ENCODE measurements around the gene GPR157. TPM values are rescaled to one million over a fixed set of nuclear protein-coding genes. Genes with fewer than 3 reads are reported as not detected.
A peak's percentile ranks its signal among the peaks of the same experiment; 100 is the strongest.

Gene GPR157
- total and polyA plus RNA-seq, 10 of the 15 experiments (the other 5 are each of a cell fraction or from before 2014, with no cell fraction given) = 0.66 to 15.9 (median 3.1) TPM

- TF ChIP-seq, protein P1, sequence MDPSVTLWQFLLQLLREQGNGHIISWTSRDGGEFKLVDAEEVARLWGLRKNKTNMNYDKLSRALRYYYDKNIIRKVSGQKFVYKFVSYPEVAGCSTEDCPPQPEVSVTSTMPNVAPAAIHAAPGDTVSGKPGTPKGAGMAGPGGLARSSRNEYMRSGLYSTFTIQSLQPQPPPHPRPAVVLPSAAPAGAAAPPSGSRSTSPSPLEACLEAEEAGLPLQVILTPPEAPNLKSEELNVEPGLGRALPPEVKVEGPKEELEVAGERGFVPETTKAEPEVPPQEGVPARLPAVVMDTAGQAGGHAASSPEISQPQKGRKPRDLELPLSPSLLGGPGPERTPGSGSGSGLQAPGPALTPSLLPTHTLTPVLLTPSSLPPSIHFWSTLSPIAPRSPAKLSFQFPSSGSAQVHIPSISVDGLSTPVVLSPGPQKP (IDR thresholded peaks at IDR 0.05; ENCODE audit: low read depth, low read length) = no peak
- TF ChIP-seq RAD21 (IDR thresholded peaks at IDR 0.05; ENCODE audit: insufficient read depth, low read depth, low read length) (no peak), MAX (IDR thresholded peaks at IDR 0.05; ENCODE audit: low read depth, low read length) (no peak)
Observed at GRCh38 chr1:9133870-9134585, 5.1 kb upstream of the GPR157 start (continued).

DNA sequence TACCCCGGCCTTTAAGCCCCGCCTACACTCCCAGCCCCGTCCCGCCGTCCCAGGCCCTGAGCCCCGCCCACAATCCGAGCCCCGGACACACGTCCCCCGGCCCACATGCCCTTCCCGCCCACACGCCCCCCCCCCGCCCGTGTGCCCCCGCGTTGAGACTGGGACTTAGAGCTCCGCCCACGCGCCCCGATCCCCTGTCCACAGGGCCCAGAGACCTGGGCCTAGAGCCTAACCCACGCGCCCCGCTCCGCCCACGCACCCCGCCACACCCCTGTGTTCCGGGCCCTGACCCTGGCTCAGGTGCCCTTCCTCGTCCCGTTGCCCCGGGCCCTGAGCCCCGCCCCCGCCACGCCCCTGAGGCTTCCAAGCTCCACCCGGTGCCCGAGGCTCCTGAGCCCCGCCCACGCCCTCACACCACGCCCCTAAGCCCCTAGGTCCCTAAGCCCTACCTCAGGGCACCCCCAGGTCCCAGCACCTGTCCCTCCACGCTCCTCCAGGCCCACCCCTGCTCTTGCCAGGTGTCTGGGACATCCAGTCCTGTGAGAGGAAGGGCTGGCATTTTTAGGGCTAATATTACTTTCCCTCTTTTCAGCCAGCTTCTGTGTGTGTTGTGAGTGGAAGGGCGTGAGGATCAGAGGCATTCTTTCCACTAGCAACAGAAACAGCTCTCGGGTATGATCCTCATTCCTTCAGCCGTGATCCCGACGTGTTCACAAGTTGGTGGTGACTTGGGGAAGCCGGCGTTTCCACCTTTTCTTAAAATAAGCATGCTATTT, 552 bp upstream of the GPR157 start:
- Histone ChIP-seq H3K36me3 (ENCODE audit: control insufficient read depth in 2 of 2, insufficient read depth in 2 of 2, low read length in 1 of 2) (no peaks in the 10 kb centered on the region), H3K9me3 (replicated peaks; ENCODE audit: control insufficient read depth, insufficient read depth, low read length) (no peaks in the 10 kb centered on the region; the same call in 2 of the 3 replicates), H2AFZ (ENCODE audit: control insufficient read depth, low read depth, low read length) (peak overlapping the region; percentile 92), H3K4me3 (peak overlapping the region; percentile 60), H3K27ac (ENCODE audit: control insufficient read depth, insufficient read depth) (peak overlapping the region; percentile 23), H3K27me3 (replicated peaks in 1 of 2; ENCODE audit: control insufficient read depth in 2 of 2, insufficient read depth in 2 of 2, low read length in 1 of 2) (no peaks in the 10 kb centered on the region), H3K9ac (ENCODE audit: control insufficient read depth, insufficient read depth, low read length) (peak overlapping the region; percentile 30; the same call in 1 of the 2 replicates), H3K4me1 (ENCODE audit: control insufficient read depth, insufficient read depth, low read length) (peaks cover 31% of the 10 kb centered on the region), H3K4me2 (ENCODE audit: control insufficient read depth, insufficient read depth) (peak overlapping the region; percentile 91), H3K79me2 (ENCODE audit: control insufficient read depth, insufficient read depth, low read length) (peaks cover 3% of the 10 kb centered on the region), H4K20me1 (ENCODE audit: control insufficient read depth, insufficient read depth) (no peaks in the 10 kb centered on the region)
- ChIA-PET SMC1A (ENCODE audit: uncharacterized antibody, unreplicated experiment) (interaction anchor here (0.8 to 3.1 kb wide), 13 partner anchors 9 to 113 kb away, joined by 3 to 23 read pairs (median 4); no protein-coding TSS in a partner anchor), CTCF (interaction anchor here (1.3 to 5.1 kb wide), 9 partner anchors 7 to 104 kb away, joined by 3 to 47 read pairs (median 6); partner anchors contain the start of gene H6PD), POLR2A (interaction anchor here (0.6 to 2.7 kb wide), 7 partner anchors 9 to 1058 kb away, joined by 3 to 19 read pairs (median 4); no protein-coding TSS in a partner anchor), RAD21 (ENCODE audit: unreplicated experiment) (interaction anchor here (0.5 to 2.3 kb wide), 15 partner anchors 8 to 476 kb away, joined by 3 to 14 read pairs (median 5); partner anchors contain the start of gene ENO1)
- ATAC-seq (peak; percentile 88), DNase-seq (ENCODE audit: low read depth, low spot score) (peak; percentile 65), FAIRE-seq (no peak)
- intact Hi-C loops (cut with micrococcal nuclease; ENCODE audit: unreplicated experiment) = loop anchor here (5.0 kb wide), 2 partner anchors 33 to 53 kb away; no protein-coding TSS in a partner anchor
- BruUV-seq (replicated peaks) = no TSS peak
- WGBS (ENCODE audit: insufficient coverage, insufficient replicate concordance, low lambda C conversion rate, missing lambda C conversion rate) = 12% methylated on average over 13 of the region's 46 CpGs
- in situ Hi-C loops (cut with MboI) = no loop called here
- TF ChIP-seq ZNF217 (IDR thresholded peaks at IDR 0.05) (no peak), IRF5 (IDR thresholded peaks at IDR 0.05; ENCODE audit: borderline replicate concordance) (no peak), PML (IDR thresholded peaks at IDR 0.05; ENCODE audit: low read length) (no peak), SMARCA5 (IDR thresholded peaks at IDR 0.05) (no peak), IRF3 (IDR thresholded peaks at IDR 0.05) (no peak), MAX (IDR thresholded peaks at IDR 0.05; ENCODE audit: low read depth, low read length) (peak; percentile 39; the same call in 1 of the 2 replicates), MEF2B (IDR thresholded peaks at IDR 0.05; ENCODE audit: partially characterized antibody, poor library complexity, severe bottlenecking) (peak; percentile 21), WRNIP1 (IDR thresholded peaks at IDR 0.05; ENCODE audit: borderline replicate concordance, low read depth, low read length) (no peak), HDGF (IDR thresholded peaks at IDR 0.05) (peak; percentile 94), NBN (IDR thresholded peaks at IDR 0.05) (no peak; the same call in 1 of the 2 replicates), CREM (IDR thresholded peaks at IDR 0.05; ENCODE audit: low read depth) (no peak), ESRRA (IDR thresholded peaks at IDR 0.05; ENCODE audit: low read length) (no peak), PAX5 (IDR thresholded peaks at IDR 0.05; ENCODE audit: borderline replicate concordance, low read depth, low read length) (peak; percentile 50; the same call in 1 of the 2 replicates), BHLHE40 (IDR thresholded peaks at IDR 0.05; ENCODE audit: borderline replicate concordance in 1 of 2, low read depth in 2 of 2, low read length in 1 of 2) (peak in 1 of 2 experiments; percentile 50; a peak in 1 of 4 replicates)
